Uterus (tissue), 2 donors: Measurements from ENCODE around the gene OR4S2.

Source experiments
- POLR2A ChIP-seq, 2 donors: fragments of 450-650 bp; IDR thresholded peaks; one replicate each; pipeline ENCODE4 v1.6.1; 2016; ENCODE audit warnings: antibody characterized with exemption in 2 of 2, mild to moderate bottlenecking in 1 of 2, moderate library complexity in 1 of 2
- TF ChIP-seq, protein P1 (sequence below), 4 experiments: fragments of 200-600 bp in 2 of 4; fragments of 450-650 bp in 2 of 4; sonication (generic) in 2 of 4; IDR thresholded peaks; one replicate each; pipeline ENCODE4 v1.5.1; 2016 to 2019; ENCODE audit warnings: antibody characterized with exemption in 4 of 4, mild to moderate bottlenecking in 2 of 4, moderate library complexity in 1 of 4

DNA sequence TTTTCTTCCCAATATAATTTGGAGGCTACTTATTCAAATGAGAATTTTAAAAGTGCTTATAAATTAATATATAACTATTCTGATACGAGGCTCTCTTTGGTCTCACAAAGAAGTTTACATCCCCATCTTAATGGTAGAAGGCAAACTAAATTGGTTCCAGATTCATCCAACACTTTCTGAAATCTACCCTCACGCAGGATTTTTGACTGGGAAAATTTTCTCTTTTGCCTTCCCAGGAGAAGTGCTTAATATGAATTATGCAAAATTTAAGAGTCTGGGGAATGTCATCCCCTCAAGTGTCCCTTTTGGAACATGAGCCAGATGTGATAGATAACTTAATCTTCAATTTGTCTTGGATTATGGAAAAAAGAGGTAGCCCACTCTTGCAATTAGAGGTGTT is 40.6 kb upstream of the OR4S2 start, which contains the start of gene OR4C11:
- TF ChIP-seq POLR2A (IDR thresholded peaks at IDR 0.05) = no peak
- TF ChIP-seq, protein P1, sequence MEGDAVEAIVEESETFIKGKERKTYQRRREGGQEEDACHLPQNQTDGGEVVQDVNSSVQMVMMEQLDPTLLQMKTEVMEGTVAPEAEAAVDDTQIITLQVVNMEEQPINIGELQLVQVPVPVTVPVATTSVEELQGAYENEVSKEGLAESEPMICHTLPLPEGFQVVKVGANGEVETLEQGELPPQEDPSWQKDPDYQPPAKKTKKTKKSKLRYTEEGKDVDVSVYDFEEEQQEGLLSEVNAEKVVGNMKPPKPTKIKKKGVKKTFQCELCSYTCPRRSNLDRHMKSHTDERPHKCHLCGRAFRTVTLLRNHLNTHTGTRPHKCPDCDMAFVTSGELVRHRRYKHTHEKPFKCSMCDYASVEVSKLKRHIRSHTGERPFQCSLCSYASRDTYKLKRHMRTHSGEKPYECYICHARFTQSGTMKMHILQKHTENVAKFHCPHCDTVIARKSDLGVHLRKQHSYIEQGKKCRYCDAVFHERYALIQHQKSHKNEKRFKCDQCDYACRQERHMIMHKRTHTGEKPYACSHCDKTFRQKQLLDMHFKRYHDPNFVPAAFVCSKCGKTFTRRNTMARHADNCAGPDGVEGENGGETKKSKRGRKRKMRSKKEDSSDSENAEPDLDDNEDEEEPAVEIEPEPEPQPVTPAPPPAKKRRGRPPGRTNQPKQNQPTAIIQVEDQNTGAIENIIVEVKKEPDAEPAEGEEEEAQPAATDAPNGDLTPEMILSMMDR (IDR thresholded peaks at IDR 0.05) = no peak
